Measurements from ENCODE around the gene AAMP. TPM values are rescaled to one million over a fixed set of nuclear protein-coding genes. Genes with fewer than 3 reads are reported as not detected.
A peak's percentile ranks its signal among the peaks of the same experiment; 100 is the strongest.

AAMP gene
- total RNA-seq, 2 experiments from 2014 or later: 52.6 to 56.2 TPM

DNA sequence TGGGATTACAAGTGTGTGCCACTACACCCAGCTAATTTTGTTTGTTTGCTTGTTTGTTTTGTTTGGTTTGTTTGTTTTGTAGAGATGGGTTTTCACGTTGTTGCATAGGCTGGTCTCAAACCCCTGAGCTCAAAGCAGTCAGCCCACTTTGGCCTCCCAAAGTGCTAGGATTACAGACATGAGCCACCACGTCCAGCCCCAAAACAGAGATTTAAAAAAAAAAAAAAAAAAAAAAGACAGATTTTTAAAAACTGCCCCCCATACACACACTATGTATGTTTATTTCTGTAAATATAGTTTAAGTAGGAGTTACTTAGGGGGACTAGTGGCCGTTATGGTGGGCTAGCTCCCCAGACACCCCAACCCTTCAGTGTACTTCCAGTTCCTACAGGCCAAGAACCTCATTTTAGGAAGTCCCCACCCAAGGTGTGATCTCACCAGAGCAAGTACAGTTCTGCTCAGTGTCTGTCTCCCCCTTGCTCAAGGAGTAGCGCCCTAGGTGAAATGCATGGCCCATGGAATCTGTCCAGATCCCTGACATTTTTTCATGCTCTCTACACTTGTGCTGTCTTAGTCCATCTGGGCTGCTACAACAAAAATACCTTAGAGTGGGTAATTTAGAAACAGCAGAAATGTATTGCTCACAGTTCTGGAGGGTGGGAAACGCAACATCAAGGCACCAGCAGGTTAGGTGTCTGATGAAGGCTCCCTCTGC lies 23.9 kb upstream of the AAMP start:
- Mint-ChIP-seq H3K4me3 (no peak overlapping the region), H3K4me1 (ENCODE audit: low read depth) (peaks cover 46% of the 10 kb centered on the region), H3K27me3 (ENCODE audit: low read depth) (no peaks in the 10 kb centered on the region), H3K27ac (no peak overlapping the region), H3K36me3 (ENCODE audit: low read depth) (peaks cover 4% of the 10 kb centered on the region), H3K9me3 (ENCODE audit: insufficient read depth) (no peaks in the 10 kb centered on the region)
- ATAC-seq (no peak), DNase-seq (no peak)
- ChIA-PET POLR2A (no interaction called here), CTCF (interaction anchor here (0.8 to 2.0 kb wide), 6 partner anchors 9 to 103 kb away, joined by 3 to 11 read pairs (median 6); partner anchors contain the start of genes AAMP, CATIP and PNKD)

DNA sequence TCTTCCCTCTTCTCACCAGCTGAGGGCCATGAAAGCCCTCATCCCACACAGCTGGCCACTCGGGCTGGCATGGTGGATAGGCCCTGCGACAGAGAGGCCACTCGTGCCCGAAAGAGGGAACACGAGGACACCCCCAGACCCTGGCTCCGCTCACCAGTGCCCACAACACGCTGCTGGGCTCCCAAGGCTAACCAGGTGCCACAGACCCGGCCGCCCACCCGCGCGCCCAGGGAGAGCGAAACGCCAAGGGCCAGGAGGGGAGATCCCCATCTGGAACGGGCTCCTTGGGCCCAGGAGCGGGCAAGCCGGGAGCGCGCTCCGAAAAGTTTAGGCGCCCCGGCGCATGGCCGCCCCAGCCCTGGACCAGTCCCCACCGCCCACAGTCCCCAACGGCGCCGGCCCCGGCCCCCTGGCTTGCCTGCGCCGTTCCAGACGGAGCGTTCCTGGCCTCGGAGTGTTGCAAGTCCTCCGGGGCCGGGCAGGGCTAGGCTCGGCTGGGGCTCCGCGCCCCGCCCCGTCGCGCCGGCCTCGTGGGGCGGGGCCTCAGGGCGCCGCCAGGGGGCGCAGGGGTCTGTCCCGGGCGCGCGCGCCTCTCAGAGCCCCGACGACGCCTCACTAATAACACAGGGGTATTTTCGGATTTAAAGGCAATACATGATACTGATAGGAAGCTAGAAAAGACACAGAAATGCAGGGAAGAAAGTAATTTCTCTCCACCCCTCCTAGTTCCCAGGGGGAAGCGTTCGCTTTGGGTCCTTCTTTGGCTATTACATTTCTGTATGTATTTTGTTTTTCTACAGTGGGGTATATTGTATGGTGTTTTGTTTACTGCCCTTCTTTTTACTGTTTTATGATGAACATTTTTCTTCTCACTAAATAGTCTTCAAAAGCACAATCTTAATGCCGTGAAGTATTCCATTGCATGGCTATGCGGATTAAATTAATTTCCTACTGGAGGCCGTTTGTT lies 22.4 kb upstream of the AAMP start, which contains the start of gene TMBIM1:
Gene TMBIM1 (minus strand): TSS at position 456 of the 967 bp plus-strand sequence. CDS start 10,362 bp downstream, outside the sequence.
- POLR2A ChIA-PET: interaction anchor here (1.4 kb wide), 1 partner anchor 104 kb away, joined by 6 read pairs; no protein-coding TSS in a partner anchor
- H3K36me3 Mint-ChIP-seq (ENCODE audit: low read depth): peaks cover 7% of the 10 kb centered on the region
- CTCF ChIA-PET: interaction anchor here (0.6 to 4.1 kb wide), 23 partner anchors 8 to 595 kb away, joined by 3 to 43 read pairs (median 4); partner anchors contain the start of genes AAMP, CATIP and PNKD
- DNase-seq: peak; percentile 81
- peak within 1 kb of the TSS; percentile 89 for H3K27ac Mint-ChIP-seq
- H3K27me3 Mint-ChIP-seq (ENCODE audit: low read depth): no peaks in the 10 kb centered on the region
- peak; percentile 90 for ATAC-seq
- H3K4me1 Mint-ChIP-seq (ENCODE audit: low read depth): peaks cover 60% of the 10 kb centered on the region
- H3K9me3 Mint-ChIP-seq (ENCODE audit: insufficient read depth): no peaks in the 10 kb centered on the region
- H3K4me3 Mint-ChIP-seq: peak within 1 kb of the TSS; percentile 80

DNA sequence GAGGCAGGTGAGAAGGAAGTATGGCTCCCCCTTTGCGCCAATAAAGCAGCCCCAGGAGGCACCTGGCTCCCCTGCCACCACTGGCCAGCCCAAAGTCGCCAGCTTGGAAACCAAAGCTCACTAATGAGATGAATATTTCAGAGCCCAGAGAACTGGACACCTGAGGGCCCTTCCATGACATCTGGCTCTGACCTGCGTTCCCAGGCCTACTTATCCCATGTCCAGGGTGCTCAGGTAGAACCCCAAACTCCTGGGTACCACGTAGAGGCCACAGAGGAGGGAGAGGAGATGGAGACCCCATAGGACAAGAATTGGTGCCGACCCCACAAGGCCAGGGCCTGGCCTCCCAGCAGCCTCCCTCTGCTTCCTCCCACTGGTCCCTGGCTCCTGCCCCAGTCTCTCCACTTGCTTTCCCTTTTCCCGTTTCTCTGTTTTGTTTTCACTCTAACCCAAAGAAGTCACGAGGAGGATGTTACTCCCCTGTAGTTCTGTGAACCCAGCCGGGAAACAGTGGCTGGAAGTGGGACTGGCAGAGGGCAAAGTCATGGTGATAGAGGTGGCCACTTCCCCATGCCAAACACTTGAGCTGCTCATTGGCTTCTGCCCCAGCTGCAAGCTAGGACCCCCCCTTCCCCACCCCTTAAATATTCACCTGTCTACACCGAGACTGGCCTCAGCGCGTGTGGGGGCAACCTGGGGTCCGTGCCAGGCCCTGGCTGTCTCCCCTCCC lies 21.5 kb upstream of the AAMP start:
- CTCF ChIA-PET: interaction anchor here (0.9 to 4.1 kb wide), 15 partner anchors 7 to 596 kb away, joined by 3 to 43 read pairs (median 5); partner anchors contain the start of genes AAMP, CATIP and PNKD
- Mint-ChIP-seq H3K27me3 (ENCODE audit: low read depth) (no peaks in the 10 kb centered on the region), H3K27ac (peak overlapping the region; percentile 89), H3K4me1 (ENCODE audit: low read depth) (peaks cover 68% of the 10 kb centered on the region), H3K36me3 (ENCODE audit: low read depth) (peaks cover 7% of the 10 kb centered on the region), H3K9me3 (ENCODE audit: insufficient read depth) (no peaks in the 10 kb centered on the region), H3K4me3 (peak overlapping the region; percentile 80)
- POLR2A ChIA-PET: interaction anchor here (1.4 to 1.6 kb wide), 2 partner anchors 21 to 105 kb away, joined by 6 read pairs; partner anchors contain the start of genes AAMP and PNKD
- no peak for DNase-seq
- ATAC-seq: no peak

DNA sequence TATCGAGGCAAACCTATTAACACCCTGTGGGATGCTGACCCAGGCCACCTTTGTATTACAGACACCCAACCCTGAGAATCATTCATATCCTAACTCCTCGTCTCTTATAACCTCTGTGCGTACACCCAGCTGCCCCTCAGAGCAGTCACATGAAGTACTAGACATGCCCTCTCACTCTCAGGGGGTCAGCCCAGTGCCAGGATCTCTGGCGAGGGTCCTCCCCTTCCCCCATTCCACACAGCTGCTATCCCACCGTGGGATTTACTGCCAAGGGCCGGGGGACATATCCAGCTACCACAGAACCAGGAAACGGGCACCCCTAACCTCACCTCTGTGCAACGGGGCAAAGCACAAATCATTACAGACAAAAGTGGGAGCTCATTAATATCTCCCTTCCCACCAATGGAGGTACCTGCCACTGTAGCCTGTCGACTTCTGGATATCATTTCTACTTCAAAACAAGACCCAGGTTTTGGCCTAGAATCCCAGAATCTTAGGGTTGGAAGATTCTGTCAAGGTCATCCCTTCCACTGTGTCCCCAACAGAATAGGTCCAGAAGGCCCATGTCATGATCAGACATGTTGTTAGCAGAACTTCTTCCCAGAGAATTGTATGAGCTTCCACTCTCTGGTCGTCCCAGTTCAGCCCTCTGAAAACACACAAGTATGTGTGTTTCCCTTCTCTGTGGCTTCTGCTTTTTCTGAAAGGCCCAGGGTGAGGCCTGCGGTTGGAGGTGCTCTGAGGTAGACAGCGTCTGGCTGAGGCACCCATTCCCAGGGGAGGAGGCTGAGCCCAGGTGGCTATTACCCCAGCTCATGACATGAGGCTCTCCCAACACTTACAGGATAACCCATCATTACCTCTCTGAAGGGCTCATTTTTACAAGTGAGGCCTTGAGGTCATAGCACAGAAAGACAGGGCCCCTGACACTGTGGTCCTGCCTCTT lies 20.7 kb upstream of the AAMP start:
- Mint-ChIP-seq H3K27me3 (ENCODE audit: low read depth) (no peaks in the 10 kb centered on the region), H3K9me3 (ENCODE audit: insufficient read depth) (no peaks in the 10 kb centered on the region), H3K36me3 (ENCODE audit: low read depth) (peaks cover 10% of the 10 kb centered on the region), H3K4me3 (peak overlapping the region; percentile 80), H3K4me1 (ENCODE audit: low read depth) (peaks cover 77% of the 10 kb centered on the region), H3K27ac (peak overlapping the region; percentile 89)
- DNase-seq (peak; percentile 64), ATAC-seq (peak; percentile 8)
- POLR2A ChIA-PET: interaction anchor here (1.6 kb wide), 1 partner anchor 21 kb away, joined by 6 read pairs; the partner anchor contains the start of genes AAMP and PNKD
- CTCF ChIA-PET: interaction anchor here (0.7 to 4.1 kb wide), 15 partner anchors 8 to 597 kb away, joined by 3 to 43 read pairs (median 4); partner anchors contain the start of genes AAMP, BCS1L, CATIP and PNKD

DNA sequence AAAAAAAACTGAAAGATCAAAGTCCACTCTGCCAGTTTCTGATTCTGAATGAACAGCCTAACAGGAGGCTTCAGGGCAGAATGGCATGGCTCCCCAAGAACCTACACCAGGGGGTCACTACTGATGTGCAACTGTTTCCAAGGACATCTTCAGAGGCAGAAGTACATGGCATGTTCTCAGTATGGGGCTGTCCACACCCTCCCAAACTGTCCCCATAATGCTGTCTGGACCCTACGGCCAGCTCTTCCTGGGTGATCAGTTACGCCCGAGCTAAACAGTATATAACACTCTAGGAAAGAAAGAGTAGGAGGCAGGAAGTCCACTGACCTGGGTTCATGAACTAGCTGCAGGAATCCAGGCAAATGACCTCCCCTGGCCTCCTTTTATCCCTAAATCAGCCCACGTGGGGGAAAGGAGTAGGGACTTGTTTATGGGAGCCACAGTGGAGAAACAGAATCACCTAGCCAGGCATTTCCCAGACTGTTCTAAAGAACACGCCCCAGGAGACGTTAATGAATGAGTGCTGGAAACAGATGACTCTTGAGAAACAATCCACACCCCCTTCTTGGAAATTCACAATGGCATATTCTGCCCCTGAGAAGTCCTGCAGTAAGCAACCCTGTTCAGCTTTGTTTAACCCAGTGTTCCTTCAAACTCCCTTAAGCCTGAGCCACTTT lies 19.8 kb upstream of the AAMP start:
- ChIA-PET POLR2A (no interaction called here), CTCF (interaction anchor here (0.7 to 4.1 kb wide), 11 partner anchors 9 to 370 kb away, joined by 3 to 43 read pairs (median 8); partner anchors contain the start of genes AAMP, BCS1L, CATIP and PNKD)
- H3K27me3 Mint-ChIP-seq (ENCODE audit: low read depth): no peaks in the 10 kb centered on the region
- peak overlapping the region; percentile 89 for H3K27ac Mint-ChIP-seq
- ATAC-seq: no peak
- DNase-seq: no peak
- H3K4me3 Mint-ChIP-seq: peak overlapping the region; percentile 80
- H3K36me3 Mint-ChIP-seq (ENCODE audit: low read depth): peaks cover 13% of the 10 kb centered on the region
- no peaks in the 10 kb centered on the region for H3K9me3 Mint-ChIP-seq (ENCODE audit: insufficient read depth)
- peaks cover 83% of the 10 kb centered on the region for H3K4me1 Mint-ChIP-seq (ENCODE audit: low read depth)

DNA sequence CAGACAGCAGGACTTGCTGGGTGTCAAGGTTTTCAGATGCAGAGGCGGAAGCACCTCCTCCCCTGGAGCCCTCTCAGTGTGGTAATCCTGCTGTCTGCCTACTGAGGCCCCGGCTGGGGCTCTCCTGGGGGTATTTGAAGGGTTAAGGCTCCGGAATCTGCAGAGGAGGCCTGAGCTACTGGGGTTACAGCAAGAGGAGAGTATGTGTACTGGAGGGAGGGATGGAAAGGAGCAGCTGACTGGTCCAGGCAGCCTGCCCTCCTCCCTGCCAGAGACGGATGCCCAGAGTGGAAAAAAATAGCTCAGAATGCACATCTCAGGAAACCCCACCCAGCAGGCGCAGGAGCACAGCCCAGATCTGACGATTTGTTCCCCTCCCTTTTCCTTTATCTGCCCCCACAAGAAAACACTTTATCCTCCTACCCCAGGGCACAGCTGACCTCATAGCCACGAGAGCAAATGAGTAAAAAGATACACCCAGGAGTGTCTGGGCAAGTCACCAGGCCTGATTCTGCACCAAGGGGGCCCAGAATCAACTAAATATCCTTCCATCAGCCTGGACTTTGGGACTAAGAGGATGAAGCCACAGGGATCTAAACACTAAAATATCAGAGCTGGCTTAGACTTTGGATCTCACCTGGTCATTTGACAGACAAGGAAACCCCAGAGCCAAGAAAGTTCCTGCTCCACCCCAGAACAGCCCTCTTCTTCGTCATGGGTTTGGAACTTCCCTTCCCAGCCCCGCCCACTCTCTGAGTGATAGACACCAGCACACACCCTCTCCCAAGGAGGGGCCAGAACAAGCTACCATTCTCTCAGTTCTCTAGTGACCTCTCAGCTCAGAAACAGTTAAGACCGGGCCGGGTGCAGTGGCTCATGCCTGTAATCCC lies 16.9 kb upstream of the AAMP start:
- ATAC-seq (peak; percentile 77), DNase-seq (peak; percentile 90)
- H3K4me3 Mint-ChIP-seq: peak overlapping the region; percentile 91
- H3K27ac Mint-ChIP-seq: peak overlapping the region; percentile 98
- H3K9me3 Mint-ChIP-seq (ENCODE audit: insufficient read depth): no peaks in the 10 kb centered on the region
- ChIA-PET CTCF (interaction anchor here (0.9 to 7.0 kb wide), 14 partner anchors 9 to 1008 kb away, joined by 3 to 158 read pairs (median 4); partner anchors contain the start of genes AAMP, CTDSP1 and PNKD), POLR2A (interaction anchor here (0.8 to 3.4 kb wide), 11 partner anchors 9 to 121 kb away, joined by 3 to 23 read pairs (median 4); partner anchors contain the start of genes AAMP, CTDSP1 and PNKD)
- no peaks in the 10 kb centered on the region for H3K27me3 Mint-ChIP-seq (ENCODE audit: low read depth)
- H3K4me1 Mint-ChIP-seq (ENCODE audit: low read depth): peaks cover 78% of the 10 kb centered on the region
- H3K36me3 Mint-ChIP-seq (ENCODE audit: low read depth): peaks cover 16% of the 10 kb centered on the region

DNA sequence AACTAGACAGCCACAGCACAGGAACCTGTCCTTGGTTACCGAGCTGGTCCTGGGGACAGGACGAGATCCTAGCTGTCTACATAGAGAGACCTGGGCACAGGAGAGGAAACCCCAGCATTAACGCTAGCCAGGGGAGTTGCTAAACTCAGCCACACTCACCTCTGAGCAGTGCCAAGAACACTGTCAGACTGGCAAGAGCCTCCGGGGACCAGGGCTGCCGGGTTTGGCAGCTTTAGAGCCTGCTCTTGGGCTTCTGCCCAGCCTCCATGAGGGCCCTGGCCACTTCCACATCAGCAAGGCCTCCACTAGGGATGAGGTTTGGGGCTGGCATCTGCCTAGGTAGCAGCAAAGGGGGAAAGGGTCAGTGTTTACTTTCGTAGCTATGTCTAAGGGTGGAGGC lies 15.7 kb upstream of the AAMP start:
- Mint-ChIP-seq H3K4me1 (ENCODE audit: low read depth) (peaks cover 70% of the 10 kb centered on the region), H3K27me3 (ENCODE audit: low read depth) (no peaks in the 10 kb centered on the region), H3K9me3 (ENCODE audit: insufficient read depth) (no peaks in the 10 kb centered on the region), H3K4me3 (peak overlapping the region; percentile 91), H3K36me3 (ENCODE audit: low read depth) (peaks cover 20% of the 10 kb centered on the region), H3K27ac (peak overlapping the region; percentile 98)
- ATAC-seq (no peak), DNase-seq (no peak)
- ChIA-PET POLR2A (interaction anchor here (0.9 to 3.4 kb wide), 5 partner anchors 9 to 111 kb away, joined by 3 to 23 read pairs (median 15); partner anchors contain the start of genes AAMP and PNKD), CTCF (interaction anchor here (0.7 to 7.0 kb wide), 9 partner anchors 8 to 613 kb away, joined by 3 to 158 read pairs (median 4); partner anchors contain the start of genes AAMP and PNKD)

DNA sequence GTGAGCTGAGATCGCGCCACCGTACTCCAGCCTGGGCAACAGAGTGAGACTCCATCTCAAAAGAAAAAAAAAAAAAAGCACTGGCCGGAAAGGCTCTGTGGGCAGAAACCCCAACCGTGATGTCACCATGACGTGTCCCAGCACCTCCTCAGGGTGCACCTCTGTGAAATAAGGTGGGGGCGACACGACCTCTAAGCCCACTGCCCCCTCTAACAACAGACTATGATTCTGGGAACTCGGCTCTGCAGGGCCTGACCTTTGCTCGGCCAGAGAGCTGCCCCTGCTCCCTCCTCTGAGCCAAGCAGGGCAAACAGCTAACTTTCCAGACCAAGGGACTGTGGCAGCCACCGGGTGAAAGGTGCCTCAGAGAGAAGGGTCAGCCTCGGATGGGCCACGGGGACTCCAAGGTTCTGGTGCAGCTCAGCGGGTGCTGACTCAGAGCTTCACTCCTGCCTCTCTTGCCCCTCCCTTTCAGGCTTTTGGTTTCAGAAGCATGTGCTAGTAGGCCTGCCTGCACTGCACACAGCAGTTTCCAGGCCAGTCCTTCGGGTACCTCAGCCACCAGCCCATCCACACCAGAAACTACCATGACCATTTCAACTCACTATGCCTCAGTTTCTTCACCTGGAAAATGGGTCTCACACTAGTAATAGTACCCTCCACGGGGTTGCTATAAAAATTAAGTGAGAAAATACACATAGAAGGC lies 14.3 kb upstream of the AAMP start:
- Mint-ChIP-seq H3K36me3 (ENCODE audit: low read depth) (peaks cover 27% of the 10 kb centered on the region), H3K27ac (peak overlapping the region; percentile 98), H3K9me3 (ENCODE audit: insufficient read depth) (no peaks in the 10 kb centered on the region), H3K4me1 (ENCODE audit: low read depth) (peaks cover 59% of the 10 kb centered on the region), H3K27me3 (ENCODE audit: low read depth) (no peaks in the 10 kb centered on the region), H3K4me3 (peak overlapping the region; percentile 40)
- ATAC-seq: peak; percentile 22
- CTCF ChIA-PET: interaction anchor here (0.7 to 7.0 kb wide), 4 partner anchors 8 to 27 kb away, joined by 3 to 158 read pairs (median 14); partner anchors contain the start of genes AAMP, PNKD and TMBIM1
- peak; percentile 65 for DNase-seq
- POLR2A ChIA-PET: interaction anchor here (0.7 kb wide), 1 partner anchor 13 kb away, joined by 4 read pairs; no protein-coding TSS in a partner anchor
